Measurements from ENCODE around the gene CLDN8.

Gene CLDN8

GRCh38 chr21:30206551-30207251 is 9.2 kb downstream of the CLDN8 start:
- DNase-seq (ENCODE audit: low read depth) = no peak

- no peak for DNase-seq (ENCODE audit: low read depth)
These were observed 15.9 kb downstream of the CLDN8 start for GRCh38 chr21:30200000-30200399.

- peak; percentile 12 for DNase-seq (ENCODE audit: low read depth)
These were observed 21.1 kb downstream of the CLDN8 start for GRCh38 chr21:30194701-30195299.

GRCh38 chr21:30193201-30193600 is 22.7 kb downstream of the CLDN8 start:
- DNase-seq (ENCODE audit: low read depth) = no peak

- no peak for DNase-seq (ENCODE audit: low read depth)
These were observed 25.3 kb downstream of the CLDN8 start for GRCh38 chr21:30190554-30190953.

GRCh38 chr21:30189773-30190172 is 26.1 kb downstream of the CLDN8 start:
- DNase-seq (ENCODE audit: low read depth) = no peak

GRCh38 chr21:30186242-30186641 is 29.7 kb downstream of the CLDN8 start:
- DNase-seq (ENCODE audit: low read depth) = no peak

GRCh38 chr21:30168086-30168485 is 47.8 kb downstream of the CLDN8 start:
- DNase-seq (ENCODE audit: low read depth) = no peak

GRCh38 chr21:30166705-30167104 is 49.2 kb downstream of the CLDN8 start, which contains the start of gene CLDN17:
Gene CLDN17, minus strand, starts transcription at chr21:30166805. Its CDS starts 188 bp downstream, at chr21:30166617.
- no peak for DNase-seq (ENCODE audit: low read depth)

- DNase-seq (ENCODE audit: low read depth) = no peak
These were observed 49.7 kb downstream of the CLDN8 start for GRCh38 chr21:30166171-30166570.

GRCh38 chr21:30164796-30165195 is 51.1 kb downstream of the CLDN8 start:
- no peak for DNase-seq (ENCODE audit: low read depth)

All from HS-27A (cell line).